Hypothalamus (tissue), 51 donors: Measurements from ENCODE around the gene HCAR3.
"Not testable (repeated sequence)": the region's sequence is repeated elsewhere in the genome, so short reads cannot be mapped to it uniquely, and the experiment has no call there.

Source experiments
- DNase-seq, 51 donors: peaks; one replicate each; lab custom pipeline; 2025; lab: John Stamatoyannopoulos, UW

Gene HCAR3

GRCh38 chr12:122724641-122725243 lies 8.1 kb upstream of the HCAR3 start:
- DNase-seq, result no peak

GRCh38 chr12:122722387-122722786 lies 5.8 kb upstream of the HCAR3 start:
- no peak for DNase-seq

GRCh38 chr12:122721057-122721545 lies 4.5 kb upstream of the HCAR3 start:
- DNase-seq, result no peak

- not testable (repeated sequence) for DNase-seq
These were observed 1.4 kb downstream of the HCAR3 start for GRCh38 chr12:122715211-122715610.

GRCh38 chr12:122713491-122714188 lies 3.0 kb downstream of the HCAR3 start:
- not testable (repeated sequence) for DNase-seq

GRCh38 chr12:122711266-122711665 lies 5.3 kb downstream of the HCAR3 start:
- DNase-seq, result not testable (repeated sequence)

GRCh38 chr12:122710341-122710740 lies 6.3 kb downstream of the HCAR3 start:
- DNase-seq, result not testable (repeated sequence)

- not testable (repeated sequence) for DNase-seq
These were observed 7.3 kb downstream of the HCAR3 start for GRCh38 chr12:122709287-122709686.

GRCh38 chr12:122703841-122704240 lies 12.8 kb downstream of the HCAR3 start:
- DNase-seq, result not testable (repeated sequence)

- DNase-seq, result peak in 1 of 51 donors; percentile 1
These were observed 13.6 kb downstream of the HCAR3 start, which contains the start of gene HCAR2 for GRCh38 chr12:122702890-122703611. HCAR2 (minus strand) TSS chr12:122703357; CDS start chr12:122703283, 74 bp downstream.

GRCh38 chr12:122701481-122701880 lies 15.1 kb downstream of the HCAR3 start:
- not testable (repeated sequence) for DNase-seq

GRCh38 chr12:122700038-122700710 lies 16.4 kb downstream of the HCAR3 start:
- not testable (repeated sequence) for DNase-seq

- not testable (repeated sequence) for DNase-seq
These were observed 19.7 kb downstream of the HCAR3 start for GRCh38 chr12:122696922-122697321.

- DNase-seq, result no peak
These were observed 25.0 kb downstream of the HCAR3 start for GRCh38 chr12:122691566-122691965.

- DNase-seq, result no peak
These were observed 28.3 kb downstream of the HCAR3 start for GRCh38 chr12:122688291-122688690.

GRCh38 chr12:122687086-122687485 lies 29.5 kb downstream of the HCAR3 start:
- no peak for DNase-seq

GRCh38 chr12:122686538-122686937 lies 30.1 kb downstream of the HCAR3 start:
- DNase-seq, result no peak

GRCh38 chr12:122684297-122684813 lies 32.3 kb downstream of the HCAR3 start:
- DNase-seq, result no peak

GRCh38 chr12:122681814-122682213 lies 34.8 kb downstream of the HCAR3 start:
- peak in 2 of 51 donors; percentile 0 to 5 for DNase-seq

GRCh38 chr12:122680989-122681388 lies 35.6 kb downstream of the HCAR3 start:
- DNase-seq, result not testable (repeated sequence)
